Activated T-helper 17 cell treated with anti-CD3 and anti-CD28 coated beads, Interleukin-2, amount 50 U/mL, for 72 hours (primary cell): ENCODE results near the gene EDN1. TPM values are rescaled to one million over a fixed set of nuclear protein-coding genes. Genes with fewer than 3 reads are reported as not detected.

Source experiments
- ATAC-seq: fragments of 150-1000 bp; cut with Tn5 transposase; replicated peaks from 2 replicates; pipeline ENCODE4 v1.10.0; 2021; ENCODE audit warnings: mild to moderate bottlenecking, moderate library complexity
- H3K27ac Mint-ChIP-seq: one replicate; pipeline ENCODE4 v1.8.0; 2022; ENCODE audit warnings: mixed read lengths
- H3K27me3 Mint-ChIP-seq: one replicate; pipeline ENCODE4 v1.8.0; 2022; ENCODE audit warnings: mixed read lengths
- H3K36me3 Mint-ChIP-seq: one replicate; pipeline ENCODE4 v1.8.0; 2022; ENCODE audit warnings: low read depth, mild to moderate bottlenecking, mixed read lengths
- H3K4me1 Mint-ChIP-seq: one replicate; pipeline ENCODE4 v1.8.0; 2022; ENCODE audit warnings: mixed read lengths
- H3K4me3 Mint-ChIP-seq: one replicate; pipeline ENCODE4 v1.8.0; 2022; ENCODE audit warnings: mild to moderate bottlenecking, mixed read lengths
- H3K9me3 Mint-ChIP-seq: one replicate; pipeline ENCODE4 v1.8.0; 2022; ENCODE audit warnings: mixed read lengths
- total RNA-seq, 2 donors: library from RNA; stranded (reverse); gene quantifications; one replicate each; pipeline ENCODE4 v1.2.3, GENCODE V29; 2022

The EDN1 gene
- total RNA-seq, 2 donors from 2014 or later, result 0.11 to 0.13 TPM

GRCh38 chr6:12262236-12263061 lies 27.7 kb upstream of the EDN1 start:
- no peaks in the 10 kb centered on the region for H3K9me3 Mint-ChIP-seq
- H3K36me3 Mint-ChIP-seq, result no peaks in the 10 kb centered on the region
- H3K27ac Mint-ChIP-seq, result no peak overlapping the region
- H3K4me1 Mint-ChIP-seq, result no peaks in the 10 kb centered on the region
- H3K4me3 Mint-ChIP-seq, result no peak overlapping the region
- no peak for ATAC-seq
- peaks cover 11% of the 10 kb centered on the region for H3K27me3 Mint-ChIP-seq

GRCh38 chr6:12263403-12263802 lies 26.8 kb upstream of the EDN1 start:
- Mint-ChIP-seq H3K4me3 (no peak overlapping the region), H3K27ac (no peak overlapping the region), H3K27me3 (peaks cover 11% of the 10 kb centered on the region), H3K36me3 (no peaks in the 10 kb centered on the region), H3K9me3 (no peaks in the 10 kb centered on the region), H3K4me1 (no peaks in the 10 kb centered on the region)
- no peak for ATAC-seq

- Mint-ChIP-seq H3K27me3 (peaks cover 11% of the 10 kb centered on the region), H3K36me3 (no peaks in the 10 kb centered on the region), H3K4me1 (no peaks in the 10 kb centered on the region), H3K9me3 (no peaks in the 10 kb centered on the region), H3K4me3 (no peak overlapping the region), H3K27ac (no peak overlapping the region)
- ATAC-seq, result no peak
Observed at GRCh38 chr6:12264671-12265070, 25.5 kb upstream of the EDN1 start.

- Mint-ChIP-seq H3K9me3 (no peaks in the 10 kb centered on the region), H3K36me3 (no peaks in the 10 kb centered on the region), H3K4me1 (no peaks in the 10 kb centered on the region), H3K27ac (no peak overlapping the region), H3K4me3 (no peak overlapping the region), H3K27me3 (peaks cover 11% of the 10 kb centered on the region)
- no peak for ATAC-seq
Observed at GRCh38 chr6:12265296-12265695, 24.9 kb upstream of the EDN1 start.

- Mint-ChIP-seq H3K4me3 (no peak overlapping the region), H3K27ac (no peak overlapping the region), H3K36me3 (no peaks in the 10 kb centered on the region), H3K9me3 (no peaks in the 10 kb centered on the region), H3K27me3 (peaks cover 11% of the 10 kb centered on the region), H3K4me1 (no peaks in the 10 kb centered on the region)
- no peak for ATAC-seq
Observed at GRCh38 chr6:12265791-12266190, 24.4 kb upstream of the EDN1 start.

GRCh38 chr6:12266571-12266970 lies 23.6 kb upstream of the EDN1 start:
- no peaks in the 10 kb centered on the region for H3K9me3 Mint-ChIP-seq
- no peaks in the 10 kb centered on the region for H3K4me1 Mint-ChIP-seq
- peaks cover 7% of the 10 kb centered on the region for H3K27me3 Mint-ChIP-seq
- H3K36me3 Mint-ChIP-seq, result no peaks in the 10 kb centered on the region
- H3K4me3 Mint-ChIP-seq, result no peak overlapping the region
- peak; percentile 19 for ATAC-seq
- no peak overlapping the region for H3K27ac Mint-ChIP-seq

GRCh38 chr6:12269110-12269509 lies 21.1 kb upstream of the EDN1 start:
- H3K36me3 Mint-ChIP-seq, result no peaks in the 10 kb centered on the region
- no peaks in the 10 kb centered on the region for H3K27me3 Mint-ChIP-seq
- H3K4me3 Mint-ChIP-seq, result no peak overlapping the region
- peaks cover 4% of the 10 kb centered on the region for H3K9me3 Mint-ChIP-seq
- ATAC-seq, result no peak
- H3K27ac Mint-ChIP-seq, result no peak overlapping the region
- no peaks in the 10 kb centered on the region for H3K4me1 Mint-ChIP-seq

- H3K4me1 Mint-ChIP-seq, result no peaks in the 10 kb centered on the region
Observed at GRCh38 chr6:12270551-12271230, 19.5 kb upstream of the EDN1 start.

GRCh38 chr6:12271594-12271993 lies 18.6 kb upstream of the EDN1 start:
- Mint-ChIP-seq H3K4me3 (no peak overlapping the region), H3K9me3 (peaks cover 4% of the 10 kb centered on the region), H3K27ac (no peak overlapping the region), H3K36me3 (no peaks in the 10 kb centered on the region), H3K4me1 (no peaks in the 10 kb centered on the region), H3K27me3 (peaks cover 10% of the 10 kb centered on the region)
- no peak for ATAC-seq

More at GRCh38 chr6:12270551-12271230, 19.5 kb upstream of the EDN1 start:
- H3K27ac Mint-ChIP-seq, result no peak overlapping the region
- H3K27me3 Mint-ChIP-seq, result peaks cover 5% of the 10 kb centered on the region
- ATAC-seq, result peak; percentile 51
- peaks cover 4% of the 10 kb centered on the region for H3K9me3 Mint-ChIP-seq
- peak overlapping the region; percentile 1 for H3K4me3 Mint-ChIP-seq
- H3K36me3 Mint-ChIP-seq, result no peaks in the 10 kb centered on the region

GRCh38 chr6:12271997-12272396 lies 18.2 kb upstream of the EDN1 start:
- no peak for ATAC-seq
- Mint-ChIP-seq H3K36me3 (no peaks in the 10 kb centered on the region), H3K4me1 (no peaks in the 10 kb centered on the region), H3K4me3 (no peak overlapping the region), H3K27ac (no peak overlapping the region), H3K27me3 (peaks cover 12% of the 10 kb centered on the region), H3K9me3 (peaks cover 4% of the 10 kb centered on the region)

- H3K4me1 Mint-ChIP-seq, result no peaks in the 10 kb centered on the region
- no peak overlapping the region for H3K27ac Mint-ChIP-seq
- H3K27me3 Mint-ChIP-seq, result peaks cover 16% of the 10 kb centered on the region
- ATAC-seq, result no peak
- H3K36me3 Mint-ChIP-seq, result no peaks in the 10 kb centered on the region
- peaks cover 4% of the 10 kb centered on the region for H3K9me3 Mint-ChIP-seq
- no peak overlapping the region for H3K4me3 Mint-ChIP-seq
Observed at GRCh38 chr6:12275107-12275506, 15.1 kb upstream of the EDN1 start.

- Mint-ChIP-seq H3K36me3 (no peaks in the 10 kb centered on the region), H3K27ac (no peak overlapping the region), H3K9me3 (peaks cover 3% of the 10 kb centered on the region), H3K27me3 (peaks cover 22% of the 10 kb centered on the region), H3K4me3 (no peak overlapping the region), H3K4me1 (no peaks in the 10 kb centered on the region)
- ATAC-seq, result no peak
Observed at GRCh38 chr6:12276930-12277315, 13.2 kb upstream of the EDN1 start.

GRCh38 chr6:12277386-12277785 lies 12.8 kb upstream of the EDN1 start:
- ATAC-seq, result no peak
- Mint-ChIP-seq H3K4me3 (no peak overlapping the region), H3K36me3 (no peaks in the 10 kb centered on the region), H3K27me3 (peaks cover 22% of the 10 kb centered on the region), H3K27ac (no peak overlapping the region), H3K9me3 (no peaks in the 10 kb centered on the region), H3K4me1 (no peaks in the 10 kb centered on the region)

- H3K9me3 Mint-ChIP-seq, result no peaks in the 10 kb centered on the region
- H3K4me3 Mint-ChIP-seq, result no peak overlapping the region
Observed at GRCh38 chr6:12278915-12279314, 11.2 kb upstream of the EDN1 start.

More at GRCh38 chr6:12278915-12279314, 11.2 kb upstream of the EDN1 start:
- Mint-ChIP-seq H3K4me1 (no peaks in the 10 kb centered on the region), H3K36me3 (no peaks in the 10 kb centered on the region), H3K27me3 (peaks cover 30% of the 10 kb centered on the region), H3K27ac (no peak overlapping the region)
- ATAC-seq, result no peak
